Lower leg skin (tissue), 3 donors: Measurements from ENCODE around the gene SCLT1.

Experiments
- POLR2A ChIP-seq, 2 donors: fragments of 450-650 bp; IDR thresholded peaks; one replicate each; pipeline ENCODE4 v1.6.1; 2016 to 2017; ENCODE audit warnings: antibody characterized with exemption in 2 of 2, mild to moderate bottlenecking in 1 of 2, moderate library complexity in 1 of 2
- TF ChIP-seq, protein P1 (sequence below), 3 donors: fragments of 450-650 bp; IDR thresholded peaks; one replicate each; pipeline ENCODE4 v1.5.1; 2016; ENCODE audit warnings: antibody characterized with exemption in 3 of 3, mild to moderate bottlenecking in 3 of 3, moderate library complexity in 2 of 3

DNA sequence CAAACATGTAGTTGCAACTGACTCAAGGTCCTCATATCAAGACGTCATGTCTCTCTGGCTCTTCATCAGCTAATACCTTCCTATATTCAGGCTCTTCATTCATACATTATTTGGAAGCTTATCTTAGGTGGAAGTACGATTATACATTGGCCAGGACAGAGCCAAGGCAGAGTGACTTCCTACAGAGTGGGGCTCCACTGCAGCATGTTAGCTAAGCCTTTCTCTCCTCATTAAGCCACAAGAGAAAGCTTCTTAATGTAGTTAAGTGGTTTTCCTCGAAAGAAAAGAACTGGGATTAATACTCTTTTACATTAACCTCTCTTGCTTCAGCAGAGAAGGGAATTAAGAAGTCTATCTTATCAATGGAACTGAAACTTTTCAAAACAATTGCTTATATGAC lies 17.6 kb upstream of the SCLT1 start:
- no peak for TF ChIP-seq POLR2A (IDR thresholded peaks at IDR 0.05)
- TF ChIP-seq, protein P1, sequence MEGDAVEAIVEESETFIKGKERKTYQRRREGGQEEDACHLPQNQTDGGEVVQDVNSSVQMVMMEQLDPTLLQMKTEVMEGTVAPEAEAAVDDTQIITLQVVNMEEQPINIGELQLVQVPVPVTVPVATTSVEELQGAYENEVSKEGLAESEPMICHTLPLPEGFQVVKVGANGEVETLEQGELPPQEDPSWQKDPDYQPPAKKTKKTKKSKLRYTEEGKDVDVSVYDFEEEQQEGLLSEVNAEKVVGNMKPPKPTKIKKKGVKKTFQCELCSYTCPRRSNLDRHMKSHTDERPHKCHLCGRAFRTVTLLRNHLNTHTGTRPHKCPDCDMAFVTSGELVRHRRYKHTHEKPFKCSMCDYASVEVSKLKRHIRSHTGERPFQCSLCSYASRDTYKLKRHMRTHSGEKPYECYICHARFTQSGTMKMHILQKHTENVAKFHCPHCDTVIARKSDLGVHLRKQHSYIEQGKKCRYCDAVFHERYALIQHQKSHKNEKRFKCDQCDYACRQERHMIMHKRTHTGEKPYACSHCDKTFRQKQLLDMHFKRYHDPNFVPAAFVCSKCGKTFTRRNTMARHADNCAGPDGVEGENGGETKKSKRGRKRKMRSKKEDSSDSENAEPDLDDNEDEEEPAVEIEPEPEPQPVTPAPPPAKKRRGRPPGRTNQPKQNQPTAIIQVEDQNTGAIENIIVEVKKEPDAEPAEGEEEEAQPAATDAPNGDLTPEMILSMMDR (IDR thresholded peaks at IDR 0.05), result no peak
